Measurements from ENCODE around the gene TNFSF11.
A peak's percentile ranks its signal among the peaks of the same experiment; 100 is the strongest.

The TNFSF11 gene

DNA sequence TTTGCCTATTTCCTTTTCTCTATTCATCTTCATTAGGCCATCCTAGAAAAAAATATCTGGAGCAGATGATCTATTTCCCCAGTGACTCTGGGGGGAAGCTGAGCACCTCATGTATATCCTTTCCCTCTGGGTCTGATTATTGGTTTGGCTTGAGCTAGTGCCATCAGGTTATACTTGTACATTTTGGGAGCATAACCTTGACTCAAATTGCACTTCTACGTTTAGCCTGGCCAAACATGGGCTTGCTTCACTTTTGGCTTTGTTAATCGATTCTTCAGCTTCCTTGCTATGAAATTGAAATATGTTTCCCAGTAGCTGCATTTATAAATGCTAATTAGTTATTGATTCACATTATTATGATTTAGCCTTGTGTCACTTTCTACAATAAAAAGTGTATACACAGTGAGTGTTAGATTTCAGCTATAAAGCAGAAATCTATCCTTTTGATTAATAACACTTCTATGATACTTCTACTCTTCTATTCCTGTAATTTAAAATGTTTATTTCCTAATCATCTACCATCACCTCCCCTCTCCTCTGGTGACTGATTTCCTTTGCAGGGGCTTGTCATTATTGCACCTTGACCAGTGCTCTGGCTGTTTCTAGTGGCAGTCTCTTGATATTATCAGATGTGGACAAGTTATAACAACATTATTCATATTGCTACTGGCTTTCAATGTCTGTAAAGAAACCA lies 37.3 kb downstream of the TNFSF11 start:
- DNase-seq (ENCODE audit: low read depth) = no peak

DNA sequence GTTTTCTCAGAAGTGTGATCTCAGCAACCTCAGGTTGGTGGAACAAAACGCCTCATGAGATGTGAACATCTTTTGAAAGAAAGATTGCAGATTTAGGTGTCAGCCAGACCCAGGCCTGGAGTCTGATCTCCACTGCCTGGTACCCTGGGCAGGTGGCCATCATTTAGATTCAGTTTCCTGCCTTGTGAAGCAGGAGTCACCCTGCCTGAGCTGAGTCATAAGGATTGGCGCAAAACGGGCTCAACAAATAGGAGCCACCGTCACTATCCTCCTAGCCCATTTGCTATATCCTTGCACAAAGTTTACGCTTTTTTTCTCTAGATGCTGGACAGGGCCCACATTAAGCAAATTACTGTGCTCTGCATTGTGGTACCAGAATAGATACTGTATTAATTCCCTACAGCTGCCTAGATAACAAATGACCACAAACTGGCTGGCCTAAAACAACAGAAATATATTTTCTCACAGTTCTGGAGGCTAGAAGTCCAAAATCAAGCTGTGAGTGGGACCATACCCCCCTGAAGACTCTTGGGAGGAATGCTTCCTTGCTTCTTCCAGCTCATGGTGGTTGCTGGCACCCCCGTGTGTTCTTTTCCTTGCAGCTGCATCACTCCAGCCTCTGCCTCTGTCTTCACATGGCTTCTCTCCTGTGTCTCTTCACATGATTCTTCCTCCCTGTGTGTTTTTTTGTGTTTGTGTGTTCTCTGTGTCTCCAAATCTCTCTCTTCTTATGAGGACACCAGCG lies 38.2 kb downstream of the TNFSF11 start:
- no peak for DNase-seq (ENCODE audit: low read depth)

DNA sequence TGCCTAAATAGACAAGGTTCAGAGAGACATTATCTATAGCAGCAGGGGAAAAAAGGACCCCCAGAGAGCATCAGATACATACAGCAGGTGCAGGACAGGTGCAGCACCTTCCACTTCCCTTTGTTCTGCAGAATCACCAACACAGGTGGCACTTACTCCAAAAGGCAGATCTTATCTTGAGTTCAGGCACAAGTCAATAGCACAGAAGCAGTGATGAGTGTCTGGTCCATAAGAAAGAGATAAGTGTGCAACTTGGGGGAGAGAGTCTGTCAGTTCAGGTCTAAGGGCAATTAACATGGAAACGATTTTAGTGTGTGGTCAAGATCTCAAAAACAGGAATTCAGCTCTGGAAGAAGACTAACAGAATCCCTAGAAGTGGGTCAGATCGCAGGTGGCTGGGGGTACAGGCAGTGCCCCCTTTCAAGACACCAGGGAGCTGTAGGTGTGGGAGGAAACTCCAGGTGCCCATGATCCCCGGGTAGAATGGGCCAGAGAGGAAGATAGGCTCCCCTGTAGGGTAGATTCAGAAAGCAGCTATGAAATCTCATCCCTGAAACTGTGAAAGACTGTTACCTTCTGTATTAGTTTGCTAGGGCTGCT lies 40.6 kb downstream of the TNFSF11 start:
- no peak for DNase-seq (ENCODE audit: low read depth)

DNA sequence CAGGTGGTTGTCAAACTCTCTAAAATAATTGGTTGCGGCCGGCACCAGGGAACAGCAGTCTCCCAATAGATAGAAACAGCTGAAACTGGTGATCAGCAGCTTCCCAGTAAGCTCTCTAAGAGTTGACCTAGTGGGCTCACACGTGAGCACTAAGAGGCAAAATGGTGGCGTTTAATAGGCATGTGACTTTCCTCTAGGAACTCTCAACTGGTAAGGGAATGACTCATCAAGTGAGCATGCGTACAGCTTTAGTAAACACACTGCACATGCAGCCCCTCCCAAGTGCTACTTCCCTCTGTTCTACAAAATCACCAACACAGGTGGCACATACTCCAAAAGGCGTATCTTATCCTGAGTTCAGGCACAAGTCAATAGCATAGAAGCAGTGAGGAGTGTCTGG lies 41.7 kb downstream of the TNFSF11 start:
- DNase-seq (ENCODE audit: low read depth) = peak; percentile 10

DNA sequence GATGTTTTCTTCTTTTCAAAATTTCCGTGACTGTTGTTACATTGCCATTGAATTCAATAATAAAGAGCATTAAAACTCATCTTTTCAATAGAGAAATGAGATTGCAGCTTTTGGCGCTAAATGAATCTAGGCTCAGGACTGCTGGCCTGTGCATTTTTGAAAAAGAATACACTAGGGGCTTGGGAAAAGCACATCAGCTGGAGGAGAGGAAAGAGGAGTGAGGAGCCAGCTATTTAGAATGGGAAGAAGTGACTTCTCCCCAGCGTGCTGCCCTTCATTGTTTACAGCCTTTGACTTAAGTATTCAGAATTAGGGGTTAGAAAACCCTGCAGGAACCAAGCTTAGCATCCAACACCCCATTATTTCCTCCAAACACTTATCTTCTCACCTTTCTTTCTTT lies 43.3 kb downstream of the TNFSF11 start:
- no peak for DNase-seq (ENCODE audit: low read depth)

DNA sequence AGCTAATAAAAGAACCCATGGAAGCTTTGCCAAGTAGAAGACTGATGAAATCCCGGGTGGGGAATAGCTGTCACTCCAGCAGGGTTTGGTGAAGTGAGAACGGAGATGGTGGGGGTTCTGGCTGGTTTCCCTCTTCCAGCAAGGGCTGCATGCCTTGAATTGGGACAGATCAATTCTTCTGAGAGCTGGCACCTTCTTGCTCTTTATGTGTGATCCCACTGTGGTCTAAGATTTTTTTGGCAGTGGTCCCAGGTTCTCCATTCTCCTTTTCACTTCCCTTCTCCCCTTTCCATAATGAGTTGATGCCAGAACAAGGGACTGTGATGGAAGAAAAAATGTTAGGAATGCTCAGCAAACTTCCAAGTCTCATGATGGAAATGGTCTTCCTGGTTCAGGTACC lies 50.0 kb downstream of the TNFSF11 start:
- no peak for DNase-seq (ENCODE audit: low read depth)

DNA sequence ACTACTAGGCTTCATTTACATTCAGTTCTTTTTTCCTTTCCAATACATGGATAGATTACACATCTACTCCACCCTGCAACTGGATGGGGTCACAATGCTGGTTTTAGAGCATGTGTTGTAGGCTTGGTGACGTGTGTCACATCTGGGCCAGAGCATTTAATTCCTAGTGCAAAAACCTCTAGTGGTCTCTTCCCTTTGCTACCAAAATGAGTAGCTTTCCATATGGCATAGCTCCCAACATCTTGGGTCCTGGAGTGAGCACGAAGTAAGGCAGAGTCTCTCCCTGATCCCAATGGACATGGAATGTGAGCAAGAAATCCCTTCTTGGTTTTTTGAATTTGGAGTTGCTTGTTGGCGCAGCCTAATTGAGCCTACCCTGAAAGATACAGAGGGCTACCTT lies 51.7 kb downstream of the TNFSF11 start:
- DNase-seq (ENCODE audit: low read depth) = no peak

DNA sequence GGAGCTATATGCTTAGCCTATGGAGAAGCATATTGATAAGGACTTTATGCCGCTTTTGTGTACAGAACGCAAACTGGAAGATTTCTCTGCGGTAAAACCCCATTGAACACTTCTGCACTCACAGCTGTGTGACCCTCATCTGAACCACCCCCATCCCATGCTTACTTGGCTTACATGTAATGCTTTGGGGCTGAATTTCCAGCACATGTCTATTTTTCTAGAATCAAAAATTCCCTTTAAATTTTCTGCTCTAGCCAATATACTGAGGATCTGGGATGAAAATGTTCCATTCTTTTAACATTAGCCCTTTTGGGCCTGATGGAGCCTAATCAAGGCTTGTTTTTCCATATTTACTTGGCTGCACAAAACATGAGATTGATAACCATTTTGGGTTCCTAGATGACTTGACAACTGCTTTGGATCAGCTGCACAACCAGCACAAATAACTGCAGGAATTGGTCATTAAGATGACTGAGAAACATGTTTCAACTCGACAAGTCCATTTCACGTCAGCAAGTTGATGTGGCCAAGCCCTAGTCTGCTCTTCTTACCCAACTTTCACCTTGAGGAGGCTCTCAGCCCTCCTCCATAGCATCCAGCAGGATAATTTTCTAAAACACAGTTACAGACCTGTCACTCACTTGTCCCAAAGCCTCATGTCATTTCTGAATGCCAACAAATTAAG lies 52.4 kb downstream of the TNFSF11 start:
- no peak for DNase-seq (ENCODE audit: low read depth)

DNA sequence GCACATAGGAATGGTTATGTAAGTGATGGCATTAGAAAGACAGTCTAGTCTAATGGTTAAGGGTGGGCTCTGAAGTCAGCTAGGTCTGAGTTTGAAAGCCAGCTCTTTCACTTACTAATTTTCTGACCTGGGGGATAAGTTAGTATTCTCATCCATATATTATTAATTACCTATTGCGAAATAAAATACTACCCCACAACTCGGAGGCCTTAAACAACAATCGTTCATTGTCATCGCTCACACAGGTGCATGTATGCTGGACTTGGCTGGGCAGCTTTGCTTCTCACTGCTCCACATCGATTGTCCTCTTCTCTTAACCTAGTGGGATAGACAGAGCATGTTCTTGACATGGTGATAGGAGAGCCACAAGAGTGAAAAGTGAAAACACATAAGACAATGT lies 54.7 kb downstream of the TNFSF11 start:
- no peak for DNase-seq (ENCODE audit: low read depth)

DNA sequence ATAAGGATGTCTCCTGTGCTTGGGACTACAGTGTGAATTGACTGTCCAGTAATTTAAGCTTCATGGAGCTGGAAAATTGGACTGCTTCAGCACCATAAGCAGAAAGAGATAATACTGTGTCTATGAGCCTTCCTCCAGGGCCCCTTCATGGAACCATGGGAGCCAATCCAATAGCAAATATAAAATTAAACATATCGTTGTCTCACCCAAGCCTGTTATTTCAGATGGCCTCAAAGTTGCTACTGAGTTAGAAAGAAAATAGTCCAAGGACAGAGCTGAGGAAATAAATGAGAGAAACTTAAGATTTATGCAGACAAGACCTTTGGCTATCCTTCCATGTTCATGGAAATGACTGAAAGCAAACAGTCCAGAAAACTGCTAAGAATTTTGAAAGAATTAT lies 57.2 kb downstream of the TNFSF11 start:
- no peak for DNase-seq (ENCODE audit: low read depth)

DNA sequence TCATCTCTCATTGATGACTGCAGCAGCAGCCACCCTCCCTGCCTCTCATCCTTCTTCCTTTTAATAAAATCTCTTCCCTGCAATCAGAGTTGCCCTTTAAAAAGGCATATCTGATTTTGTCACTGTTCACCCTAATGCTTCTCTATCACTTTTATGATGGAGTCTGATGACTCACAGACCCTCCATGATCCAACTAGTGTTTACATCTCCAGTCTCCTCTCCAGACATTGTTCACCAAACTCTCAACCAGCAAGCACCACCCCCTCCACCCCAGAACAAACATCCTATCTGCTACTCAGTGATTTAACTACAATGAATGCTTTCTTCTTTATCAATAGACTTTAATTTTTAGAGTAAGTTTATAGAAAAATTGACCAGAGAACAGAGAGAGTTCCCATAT lies 59.5 kb downstream of the TNFSF11 start:
- DNase-seq (ENCODE audit: low read depth) = peak; percentile 7

DNA sequence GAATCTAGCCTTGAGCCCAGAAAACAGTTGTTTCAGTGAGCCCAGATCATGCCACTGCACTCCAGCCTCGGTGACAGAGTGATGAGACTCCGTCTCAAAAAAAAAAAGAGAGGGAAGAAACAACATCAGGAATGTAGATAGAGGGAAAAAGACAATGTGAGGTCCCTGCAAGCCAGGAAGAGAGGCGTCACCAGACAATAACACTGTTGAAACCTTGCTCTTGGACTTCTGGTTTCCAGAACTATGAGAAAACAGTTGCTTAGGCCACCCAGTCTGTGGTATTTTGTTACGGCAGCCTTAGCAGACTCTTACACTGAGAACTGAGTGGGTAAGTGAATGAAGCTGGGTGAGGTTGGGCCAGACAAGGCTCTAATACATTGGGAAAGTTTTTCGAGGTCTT lies 64.1 kb downstream of the TNFSF11 start:
- no peak for DNase-seq (ENCODE audit: low read depth)

DNA sequence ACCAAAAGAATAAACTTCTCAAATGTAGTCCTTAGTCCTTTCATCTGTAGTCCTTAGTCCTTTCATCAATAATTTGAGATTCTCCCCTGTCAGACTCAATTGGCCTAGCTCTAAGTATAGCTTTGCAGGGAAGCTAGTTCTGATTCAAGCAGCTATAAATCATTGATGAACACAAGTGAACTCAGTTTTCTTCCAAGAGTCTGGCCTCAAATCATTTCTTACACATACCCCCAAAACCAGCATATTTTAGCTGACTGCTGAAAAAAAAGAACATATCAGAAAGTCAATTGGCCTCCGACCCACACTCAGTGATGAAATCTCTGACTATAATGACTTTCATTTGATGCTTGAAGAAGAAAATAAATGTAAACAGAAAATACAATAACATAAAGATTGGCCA lies 64.9 kb downstream of the TNFSF11 start:
- no peak for DNase-seq (ENCODE audit: low read depth)

DNA sequence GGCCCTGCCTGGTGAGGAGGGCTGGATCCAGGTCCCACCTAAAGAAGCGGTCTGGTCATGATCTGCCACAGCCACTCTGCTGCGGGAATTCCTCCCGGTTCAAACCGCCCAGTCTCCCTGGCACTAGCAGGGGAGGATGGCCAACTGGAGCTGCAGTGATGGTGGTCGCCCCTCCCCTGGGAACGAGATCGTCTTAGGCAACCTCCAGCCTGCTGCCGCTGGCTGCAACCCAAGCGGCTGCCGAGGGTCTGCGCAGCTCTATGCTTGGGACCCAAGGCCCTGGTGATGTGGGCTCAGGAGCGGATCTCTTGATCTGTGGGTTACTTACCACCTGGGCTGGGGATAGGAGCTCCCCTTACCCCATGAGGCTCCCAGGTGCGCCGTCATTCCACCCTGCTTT lies 69.1 kb downstream of the TNFSF11 start:
- DNase-seq (ENCODE audit: low read depth) = no peak

DNA sequence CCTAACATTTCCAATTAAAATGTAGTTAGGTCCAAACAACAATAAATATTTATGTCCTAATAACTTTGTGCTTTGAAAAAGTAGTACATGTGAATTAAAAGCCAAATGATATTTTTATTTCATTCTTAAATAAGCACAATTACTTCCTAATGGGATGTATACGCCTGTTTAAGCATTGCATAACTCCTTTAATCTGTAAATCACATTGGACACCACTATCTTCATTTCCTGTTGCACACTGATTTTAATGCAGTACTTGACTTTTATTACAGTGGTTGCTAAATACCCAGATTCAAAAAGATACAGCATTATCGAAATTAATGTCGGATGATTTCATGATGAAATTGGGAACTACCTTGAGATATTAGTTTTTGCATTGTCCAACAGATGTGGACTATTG lies 70.9 kb downstream of the TNFSF11 start:
- no peak for DNase-seq (ENCODE audit: low read depth)

DNA sequence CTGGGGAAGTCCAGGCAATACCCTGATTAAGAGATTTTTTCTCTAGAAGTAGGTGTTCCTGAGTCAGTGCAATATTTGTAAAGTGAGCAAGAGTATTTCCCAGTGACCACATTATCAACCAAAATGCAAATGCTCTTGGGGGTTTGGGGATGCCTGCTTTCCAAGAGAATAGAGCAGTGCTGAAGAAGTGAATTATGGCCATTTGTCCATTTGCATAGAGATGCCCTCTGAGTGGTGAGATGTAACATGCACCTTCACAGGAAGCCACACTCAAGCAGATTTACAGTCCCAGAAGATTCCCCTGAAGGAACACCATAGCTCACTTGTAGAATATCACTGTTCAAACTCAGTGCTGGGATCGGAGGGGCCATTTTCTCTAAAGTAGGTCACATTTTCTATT lies 71.8 kb downstream of the TNFSF11 start:
- no peak for DNase-seq (ENCODE audit: low read depth)

DNA sequence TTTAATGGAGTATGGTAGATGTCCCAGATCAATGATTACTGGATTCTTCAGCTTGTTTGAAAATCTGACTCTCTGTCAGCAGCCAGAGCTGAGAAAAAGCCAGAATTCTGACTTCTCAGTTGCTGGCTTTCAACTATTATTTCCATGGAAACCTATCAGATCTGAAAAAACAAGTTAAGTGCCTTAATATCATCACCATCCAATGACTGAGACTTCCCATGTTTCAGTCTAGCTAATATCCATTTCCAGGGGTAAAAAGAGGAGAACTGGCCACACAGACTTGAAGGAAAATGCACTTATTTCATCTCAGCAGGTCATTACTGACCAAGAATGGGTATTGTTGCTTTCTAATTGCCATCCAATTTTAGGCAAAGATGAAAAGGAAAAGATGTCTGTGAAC lies 75.2 kb downstream of the TNFSF11 start:
- DNase-seq (ENCODE audit: low read depth) = no peak

DNA sequence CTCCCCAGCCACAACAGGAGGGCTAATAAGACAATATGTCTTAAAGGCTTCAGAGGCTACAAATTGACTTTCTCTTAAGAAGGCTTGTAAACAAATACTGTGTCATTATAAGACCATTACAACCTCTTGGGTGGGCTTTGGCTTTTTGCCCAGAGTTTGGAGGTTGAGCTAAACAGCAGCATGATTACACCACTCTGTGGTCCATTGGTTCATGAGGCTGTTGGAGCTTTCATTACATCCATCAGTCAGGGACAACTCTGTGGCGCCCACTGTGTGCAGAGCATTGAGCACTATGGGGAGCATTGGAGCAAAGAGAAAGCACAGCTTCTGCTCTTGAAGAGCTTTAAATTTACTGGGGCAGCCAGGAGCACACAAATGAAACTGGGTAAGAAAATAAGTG lies 75.9 kb downstream of the TNFSF11 start:
- no peak for DNase-seq (ENCODE audit: low read depth)

DNA sequence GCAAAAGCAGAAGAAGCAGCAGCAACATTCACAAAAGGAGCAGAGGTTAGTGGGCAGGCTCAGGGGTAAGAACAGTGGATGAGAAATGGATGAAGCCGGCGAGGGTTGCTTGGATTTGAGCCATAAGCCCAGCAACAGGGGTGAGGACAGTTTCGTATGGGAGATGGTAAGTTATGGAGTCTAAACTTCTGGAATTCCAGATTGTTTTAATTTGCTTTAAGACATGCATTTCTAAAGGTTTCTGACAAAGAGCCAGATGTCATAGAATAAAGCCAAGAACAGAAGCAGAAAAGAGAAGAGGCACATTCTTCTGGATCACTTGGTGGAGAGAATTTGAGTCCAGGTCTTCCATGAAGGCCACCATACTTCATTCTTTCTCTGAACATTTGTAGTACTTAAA lies 76.6 kb downstream of the TNFSF11 start:
- no peak for DNase-seq (ENCODE audit: low read depth)

DNA sequence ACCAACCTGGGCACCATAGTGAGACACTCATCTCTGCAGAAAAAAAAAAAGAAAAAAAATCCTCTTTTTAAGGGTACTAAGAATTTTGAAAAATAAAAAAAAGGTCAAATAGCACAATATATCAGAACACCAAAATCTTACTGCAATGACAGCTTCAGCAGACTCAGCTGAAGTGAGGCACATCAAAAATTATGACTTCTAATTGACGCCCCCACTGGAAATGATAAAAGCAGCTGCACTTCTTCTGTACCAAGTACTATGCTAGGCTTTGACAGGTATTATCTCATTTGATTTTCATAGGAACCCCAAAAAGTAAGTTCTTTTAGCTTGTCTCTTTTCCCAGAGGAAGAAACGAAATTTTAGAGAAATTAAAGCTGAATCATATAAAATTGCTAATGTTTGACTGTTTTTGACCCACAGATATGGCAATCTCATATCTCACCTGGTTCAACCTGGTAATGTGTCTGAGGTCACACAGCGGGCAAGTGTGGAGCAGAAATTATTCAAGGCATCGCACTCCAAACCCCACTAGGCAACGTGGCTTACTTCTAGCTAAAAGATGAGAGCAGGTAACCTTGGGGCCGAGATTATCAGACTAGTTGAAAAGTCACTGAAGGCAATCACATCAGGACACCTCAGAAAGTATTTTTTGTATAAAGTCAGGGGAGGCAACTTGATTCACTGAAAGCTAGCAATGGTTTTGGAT lies 78.1 kb downstream of the TNFSF11 start:
- DNase-seq (ENCODE audit: low read depth) = no peak

DNA sequence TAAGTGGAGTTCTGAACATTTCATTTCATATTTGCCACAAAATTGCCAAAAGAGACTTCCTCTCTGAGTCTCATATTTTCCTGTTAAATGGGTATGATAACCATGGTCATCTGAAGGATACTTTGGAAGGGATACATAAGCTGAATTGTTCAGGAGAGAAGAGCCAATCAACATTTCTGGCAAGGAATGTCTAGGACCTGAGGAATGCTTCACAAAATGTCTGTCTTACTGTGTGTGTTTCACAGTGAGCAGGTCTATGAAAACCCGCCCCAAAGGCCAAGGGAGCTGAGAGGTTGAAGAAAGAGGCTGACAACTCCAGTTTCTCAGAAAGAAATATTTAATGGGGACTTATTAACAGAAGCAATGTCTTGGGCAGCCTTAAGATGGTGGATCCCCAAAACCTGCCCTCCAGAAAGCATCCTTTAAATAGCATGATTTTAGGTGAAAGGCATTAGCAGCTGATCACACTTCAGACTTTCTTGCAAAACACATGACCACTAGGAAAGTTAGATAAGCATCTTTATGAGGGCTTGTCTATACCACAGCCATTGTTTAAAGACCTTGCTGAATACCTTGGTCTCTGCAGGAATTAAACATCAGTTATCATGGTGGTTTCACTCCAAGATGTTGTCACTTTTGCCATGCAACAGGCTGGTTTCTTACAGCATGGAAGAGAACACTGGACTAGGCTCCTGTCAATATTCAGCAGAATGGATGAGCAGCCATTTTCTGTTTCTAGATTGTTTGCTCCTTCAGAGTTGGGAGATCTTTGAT lies 78.9 kb downstream of the TNFSF11 start:
- DNase-seq (ENCODE audit: low read depth) = no peak

DNA sequence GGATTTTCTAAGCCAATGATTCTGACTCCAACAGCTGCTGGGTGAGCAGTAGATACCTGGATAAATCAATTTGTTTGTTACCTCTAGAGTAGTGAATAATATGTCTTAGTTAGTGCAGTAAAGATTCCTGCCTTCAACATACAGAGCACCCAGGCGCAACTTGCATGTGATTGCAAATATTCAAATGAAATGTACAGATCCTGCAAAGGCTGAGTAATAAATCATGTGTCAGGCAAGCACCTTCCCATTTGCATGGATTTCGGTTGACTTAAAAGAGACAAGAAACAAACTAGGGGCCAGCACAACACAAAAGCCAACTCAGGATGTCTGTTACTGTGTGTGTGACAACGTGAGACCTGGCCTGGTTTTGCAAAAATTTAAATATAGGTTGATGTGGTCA lies 79.7 kb downstream of the TNFSF11 start:
- DNase-seq (ENCODE audit: low read depth) = no peak

All from EH (cell line).